ENCODE data around the gene STPG3.

DNA sequence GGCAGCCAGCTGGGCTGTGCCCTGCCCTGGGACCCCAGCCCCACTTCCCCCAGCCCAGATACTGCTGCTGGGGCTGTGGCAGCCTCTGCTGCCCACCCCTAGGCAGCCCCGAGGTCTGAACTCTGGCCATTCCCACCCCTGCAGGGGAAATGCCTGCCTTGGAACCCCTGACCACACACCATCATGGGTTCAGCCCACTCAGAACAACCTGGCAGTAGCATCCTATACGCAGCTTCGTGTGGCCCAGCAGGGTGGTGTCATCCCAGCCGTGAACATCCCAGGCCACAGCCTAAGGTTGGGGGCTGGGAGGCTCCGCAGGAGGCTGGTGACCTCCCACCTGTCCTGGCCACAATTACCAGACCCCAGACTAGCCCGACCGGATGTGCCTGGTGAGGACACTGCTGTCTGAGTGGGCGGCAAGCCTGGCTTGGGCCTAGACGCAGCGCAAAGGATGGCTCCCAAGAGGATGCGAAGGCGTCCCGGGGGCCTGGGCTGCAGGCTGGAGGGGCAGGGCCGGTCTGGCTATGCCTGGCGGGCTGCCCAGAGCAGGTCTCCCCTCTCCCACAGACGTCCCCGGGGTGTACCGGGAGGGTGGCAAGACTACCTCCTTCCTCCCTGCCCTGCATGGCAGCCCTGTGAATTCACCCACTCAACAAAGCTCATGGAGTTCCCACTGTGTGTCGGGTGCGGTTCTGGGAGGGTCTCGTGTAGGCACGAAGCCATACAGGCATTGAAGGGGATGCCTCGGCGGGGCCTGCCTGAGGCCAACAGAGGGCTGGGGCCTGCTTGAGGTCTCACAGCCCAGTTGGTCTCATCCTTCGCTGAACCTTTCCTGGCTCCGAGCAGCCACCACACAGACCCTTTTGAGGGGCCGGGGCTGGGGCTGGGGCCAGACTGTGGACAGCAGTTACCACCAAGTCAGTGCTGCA, 21.9 kb upstream of the STPG3 start:
- no peak for TF ChIP-seq ZNF274 (IDR thresholded peaks at IDR 0.05; ENCODE audit: low read depth, low read length)
- no peak for TF ChIP-seq YY1 (IDR thresholded peaks at IDR 0.05; ENCODE audit: insufficient read depth, insufficient read length)
- TF ChIP-seq SUZ12 (IDR thresholded peaks at IDR 0.05; ENCODE audit: extremely low read depth, insufficient read depth, insufficient read length), result no peak
